GM19395 (cell line): ENCODE measurements around the gene PEPD.
"Not testable (repeated sequence)": the region's sequence is repeated elsewhere in the genome, so short reads cannot be mapped to it uniquely, and the experiment has no call there.

Source experiments
- ATAC-seq: cut with Tn5 transposase; IDR thresholded peaks from one replicate; pipeline ENCODE4 v1.9.1; 2021; ENCODE audit warnings: mild to moderate bottlenecking, moderate library complexity; ENCODE audit not compliant: unreplicated experiment

The PEPD gene

DNA sequence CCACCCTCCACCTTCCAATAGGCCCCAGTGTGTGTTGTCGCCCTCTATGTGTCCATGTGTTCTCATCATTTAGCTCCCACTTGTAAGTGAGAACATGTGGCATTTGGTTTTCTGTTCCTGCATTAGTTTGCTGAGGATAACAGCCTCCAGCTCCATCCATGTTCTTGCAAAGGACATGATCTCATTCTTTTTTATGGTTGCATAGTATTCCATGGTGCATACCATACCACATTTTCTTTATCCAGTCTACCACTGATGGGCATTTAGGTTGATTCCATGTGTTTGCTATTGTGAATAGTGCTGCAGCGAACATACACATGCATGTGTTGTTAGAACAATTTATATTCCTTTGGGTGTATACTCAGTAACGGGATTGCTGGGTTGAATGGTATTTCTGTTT is 42.0 kb downstream of the PEPD start:
- ATAC-seq = not testable (repeated sequence)

DNA sequence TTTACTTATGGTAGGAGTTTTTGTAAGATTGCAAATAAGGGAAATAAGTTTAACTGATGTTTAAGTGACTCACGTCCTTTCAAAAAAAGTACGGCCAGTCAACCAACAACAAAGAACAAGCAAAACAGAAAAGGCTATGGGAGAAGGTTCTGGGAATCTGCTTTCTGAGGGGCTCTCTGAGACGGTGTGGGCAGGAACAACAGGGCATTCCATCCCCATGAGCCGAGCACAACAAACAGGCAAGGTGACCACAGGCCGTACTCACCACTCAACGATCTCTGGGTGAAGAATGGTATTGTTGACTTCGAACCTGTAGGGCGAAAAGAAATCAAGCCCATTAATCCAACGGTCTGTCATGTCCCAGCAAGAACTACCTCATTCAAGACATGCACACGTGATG is 43.8 kb downstream of the PEPD start:
- no peak for ATAC-seq

DNA sequence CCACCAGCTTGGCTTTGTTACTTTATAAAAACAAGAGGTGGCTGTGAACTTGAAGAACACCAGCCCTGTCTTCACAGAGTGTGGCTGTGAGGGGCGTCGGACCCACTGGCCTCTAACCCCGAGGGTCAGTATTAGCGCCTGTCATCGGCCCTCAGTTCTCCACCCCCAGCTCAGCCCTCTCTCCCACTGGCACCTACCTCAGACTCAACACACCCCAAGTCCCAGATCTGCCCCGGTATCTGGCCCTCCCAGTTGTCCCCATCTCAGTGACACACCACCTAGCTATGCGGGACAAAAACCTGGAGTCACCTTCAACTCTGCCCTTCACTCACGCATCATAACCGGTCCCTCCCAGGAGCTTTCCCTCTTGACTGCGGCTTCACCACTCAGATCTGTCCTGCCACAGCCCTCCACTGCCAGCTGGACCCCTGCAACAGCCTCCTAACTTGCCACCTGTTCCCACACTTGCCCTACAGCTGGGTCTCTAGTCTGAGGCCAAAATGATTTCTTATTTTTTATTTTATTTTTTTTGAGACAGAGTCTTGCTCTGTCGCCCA is 45.4 kb downstream of the PEPD start:
- no peak for ATAC-seq

DNA sequence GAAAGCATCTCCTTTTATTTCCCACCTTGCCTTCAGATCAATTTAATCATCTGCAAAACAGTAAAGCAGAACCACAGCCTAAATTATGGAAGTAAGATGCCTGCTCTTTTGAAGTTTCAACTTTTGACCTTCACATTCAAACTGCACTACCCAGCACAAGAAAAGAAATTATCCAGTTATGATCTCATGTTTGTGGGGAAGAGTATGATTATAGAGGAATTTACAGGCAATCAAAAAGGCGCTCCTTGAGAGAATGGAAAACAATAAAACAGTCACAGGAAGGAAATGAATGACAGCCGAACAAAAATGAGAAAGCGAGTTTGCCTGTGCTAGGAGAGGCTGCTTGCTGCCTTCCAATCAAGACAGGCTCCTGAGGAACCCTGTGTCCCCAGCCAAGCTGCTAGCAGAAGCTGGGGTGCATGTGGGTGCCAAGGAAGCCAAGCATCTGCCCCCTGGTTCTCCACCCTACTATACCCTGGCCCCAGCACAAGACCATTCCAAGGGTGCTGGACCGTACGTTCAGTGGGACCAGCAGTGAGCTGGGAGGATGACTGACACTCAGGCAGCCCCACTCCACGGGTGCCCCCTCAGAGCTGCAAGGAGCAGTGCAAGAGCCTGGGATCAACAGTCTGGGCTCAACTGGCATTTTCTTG is 47.8 kb downstream of the PEPD start:
- no peak for ATAC-seq

DNA sequence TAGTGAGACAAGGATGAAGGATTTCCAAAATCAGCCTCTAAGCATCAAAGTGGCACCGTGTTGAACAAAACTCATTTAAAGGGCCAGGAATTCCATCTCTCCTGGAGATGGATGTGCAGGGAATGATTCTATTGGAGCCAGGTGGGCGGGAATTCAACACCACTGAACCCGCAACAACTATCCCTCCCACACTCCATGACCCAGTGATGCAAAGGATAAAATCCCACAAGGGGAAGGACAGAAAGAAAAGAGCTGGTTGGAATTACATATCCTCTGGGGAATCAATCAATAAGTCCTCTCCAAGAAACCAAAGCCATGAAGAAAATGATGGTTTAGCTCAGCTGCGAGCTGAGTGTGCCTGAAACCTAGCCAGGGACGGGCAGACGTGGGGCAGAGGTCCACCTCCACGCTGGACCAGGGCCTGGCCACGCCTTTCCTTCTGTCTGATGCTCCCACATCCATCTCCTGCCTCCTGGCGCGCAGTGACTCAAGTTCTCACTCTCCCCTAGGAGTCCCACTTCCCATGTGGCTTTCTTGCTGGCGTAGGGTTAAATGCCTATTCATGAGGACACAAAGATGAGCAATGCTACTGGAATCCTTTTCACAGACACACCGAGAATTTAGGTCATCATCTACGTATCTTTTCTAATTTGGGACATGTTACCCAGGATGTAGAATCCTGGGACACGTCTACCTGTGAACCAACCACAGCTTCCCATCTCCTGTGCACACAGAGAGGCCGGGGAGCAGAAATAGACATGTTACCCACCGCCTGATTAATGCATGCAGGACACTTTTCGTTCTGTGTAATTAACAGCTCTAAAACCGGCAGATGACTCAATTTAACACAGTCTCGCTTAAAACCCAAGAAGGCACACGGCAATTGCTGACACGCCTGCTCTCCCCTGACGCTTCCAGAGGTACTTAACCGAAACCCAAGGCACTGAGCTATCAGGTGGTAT is 48.6 kb downstream of the PEPD start:
- no peak for ATAC-seq

DNA sequence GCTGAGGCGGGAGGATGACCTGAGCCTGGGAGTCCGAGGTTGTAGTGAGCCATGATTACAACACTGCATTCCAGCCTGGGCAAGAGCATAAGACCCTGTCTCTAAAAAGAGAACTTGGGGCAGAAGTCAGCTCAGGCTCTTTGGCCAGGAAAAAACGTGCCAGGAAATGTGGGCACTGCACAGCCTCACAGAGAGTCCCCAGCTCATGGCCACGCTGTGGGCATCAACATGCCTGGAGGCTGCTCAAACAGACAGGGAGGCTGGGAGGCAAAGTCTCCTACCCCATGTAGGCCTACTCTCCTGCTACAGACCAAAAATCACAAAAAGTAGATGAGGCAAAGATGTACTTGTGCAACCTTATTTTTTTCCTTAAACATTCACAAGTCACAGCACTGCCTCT is 49.4 kb downstream of the PEPD start:
- no peak for ATAC-seq

DNA sequence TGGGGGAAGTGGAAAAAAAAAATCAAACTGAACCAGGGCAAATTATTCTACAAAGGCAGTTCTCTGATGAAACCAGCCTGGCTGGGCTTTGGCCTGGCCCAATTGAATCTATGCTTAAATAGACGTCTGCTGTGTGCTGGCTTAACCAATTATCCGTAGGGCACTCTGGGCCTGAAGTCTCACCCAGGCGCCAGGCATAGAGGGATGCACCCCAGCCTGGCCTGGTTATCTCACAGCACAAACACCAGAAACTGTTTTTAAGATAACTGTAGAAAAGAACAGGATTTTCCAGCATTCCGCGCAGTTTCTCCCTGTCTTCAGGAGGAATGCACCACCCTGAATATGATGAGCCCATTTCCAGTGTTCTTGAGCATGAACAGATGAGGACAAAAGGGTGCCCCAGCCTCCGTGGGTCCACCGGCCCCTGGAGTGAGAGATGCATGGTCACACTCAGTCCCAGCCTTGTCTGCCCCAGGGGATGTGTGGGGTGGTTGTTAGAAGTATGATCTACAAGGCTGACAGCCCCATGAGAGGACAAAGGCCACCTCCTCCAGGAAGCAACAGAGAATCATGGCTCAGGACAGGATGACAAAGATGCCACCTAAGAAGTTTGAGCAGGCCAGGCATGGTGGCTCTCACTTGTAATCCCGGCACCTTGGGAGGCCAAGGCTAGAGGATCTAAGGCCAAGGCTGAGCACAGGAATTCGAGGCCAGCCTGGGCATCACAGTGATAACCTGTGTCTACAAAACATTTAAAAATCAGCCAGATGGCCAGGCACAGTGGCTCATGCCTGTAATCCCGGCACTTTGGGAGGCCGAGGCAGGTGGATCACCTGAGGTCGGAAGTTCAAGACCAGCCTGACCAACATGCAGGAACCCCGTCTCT is 50.2 kb downstream of the PEPD start:
- ATAC-seq = no peak

DNA sequence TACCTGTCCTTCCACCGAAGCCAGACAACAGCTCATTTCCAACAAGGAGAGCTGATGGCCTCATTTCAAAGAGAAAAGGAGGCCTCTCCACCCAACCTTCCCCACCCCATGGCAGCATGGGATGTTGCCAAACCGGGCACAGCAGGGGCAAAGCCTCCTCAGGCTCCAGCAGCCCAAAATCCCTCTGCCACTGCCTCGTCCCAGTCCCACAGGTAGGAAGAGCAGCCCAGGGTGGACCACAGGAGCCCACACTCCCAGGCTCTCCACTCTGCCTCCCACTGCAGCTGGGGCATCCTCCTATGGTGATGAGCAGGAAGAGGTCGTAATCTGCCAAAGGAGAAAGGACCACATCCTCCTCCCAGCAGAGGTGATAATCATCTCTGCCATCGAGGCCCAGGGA is 50.9 kb downstream of the PEPD start:
- no peak for ATAC-seq

DNA sequence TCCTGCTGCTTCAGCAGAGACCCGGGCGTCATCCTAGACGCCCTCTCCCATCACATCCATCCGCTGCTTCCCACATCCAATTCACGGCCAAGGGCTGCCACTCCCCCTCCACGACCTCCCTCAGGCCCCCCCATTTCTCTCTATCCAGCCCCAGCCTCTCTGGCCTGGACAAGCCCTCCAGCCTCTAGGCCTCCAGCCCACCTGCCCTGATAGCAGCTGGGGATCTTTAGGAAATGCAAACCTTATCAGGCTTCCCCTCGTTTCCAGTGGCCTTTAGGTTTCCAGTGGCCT is 51.6 kb downstream of the PEPD start:
- ATAC-seq = no peak

DNA sequence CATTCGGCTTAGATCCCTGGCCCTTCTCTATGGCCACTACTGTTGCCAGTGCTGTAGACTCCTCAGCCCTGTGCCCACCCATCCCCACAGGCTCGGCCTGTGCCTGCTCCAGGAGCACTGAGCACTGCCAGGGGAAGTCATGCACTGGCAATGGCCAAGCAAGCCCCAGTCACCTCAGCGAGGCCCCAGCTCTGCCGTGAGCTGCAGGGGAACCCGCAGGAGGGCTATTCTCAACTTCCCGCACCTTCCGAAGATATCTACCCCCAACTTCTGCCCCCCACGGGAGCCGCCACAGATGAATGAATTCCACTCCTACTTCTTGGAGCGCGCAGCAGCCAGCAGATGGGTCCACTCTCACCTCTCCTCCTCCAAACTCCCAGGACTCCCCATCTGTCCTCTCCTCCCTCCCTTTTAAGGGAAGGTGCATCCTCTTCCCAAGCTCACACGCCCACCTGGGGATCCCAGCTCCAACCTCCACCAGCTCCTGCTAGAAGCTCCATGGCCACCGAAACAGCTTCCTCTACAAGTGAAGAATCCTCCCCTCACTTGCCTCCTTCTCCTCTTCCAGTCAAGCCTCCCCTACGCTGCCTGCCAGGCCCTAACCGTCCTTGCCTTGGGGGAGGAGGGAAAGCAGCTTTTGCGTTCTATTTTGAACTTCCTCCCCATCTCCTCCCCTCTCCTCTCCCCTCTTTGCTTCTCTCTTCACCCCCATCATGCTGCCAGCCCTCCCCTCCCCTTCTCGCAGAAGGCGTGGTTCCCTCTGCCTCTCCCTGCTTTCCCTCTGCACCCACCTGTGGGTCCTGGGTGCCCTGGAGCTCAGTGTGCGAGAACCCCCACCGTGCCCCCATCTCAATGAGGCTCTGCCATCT is 52.2 kb downstream of the PEPD start:
- ATAC-seq = no peak

DNA sequence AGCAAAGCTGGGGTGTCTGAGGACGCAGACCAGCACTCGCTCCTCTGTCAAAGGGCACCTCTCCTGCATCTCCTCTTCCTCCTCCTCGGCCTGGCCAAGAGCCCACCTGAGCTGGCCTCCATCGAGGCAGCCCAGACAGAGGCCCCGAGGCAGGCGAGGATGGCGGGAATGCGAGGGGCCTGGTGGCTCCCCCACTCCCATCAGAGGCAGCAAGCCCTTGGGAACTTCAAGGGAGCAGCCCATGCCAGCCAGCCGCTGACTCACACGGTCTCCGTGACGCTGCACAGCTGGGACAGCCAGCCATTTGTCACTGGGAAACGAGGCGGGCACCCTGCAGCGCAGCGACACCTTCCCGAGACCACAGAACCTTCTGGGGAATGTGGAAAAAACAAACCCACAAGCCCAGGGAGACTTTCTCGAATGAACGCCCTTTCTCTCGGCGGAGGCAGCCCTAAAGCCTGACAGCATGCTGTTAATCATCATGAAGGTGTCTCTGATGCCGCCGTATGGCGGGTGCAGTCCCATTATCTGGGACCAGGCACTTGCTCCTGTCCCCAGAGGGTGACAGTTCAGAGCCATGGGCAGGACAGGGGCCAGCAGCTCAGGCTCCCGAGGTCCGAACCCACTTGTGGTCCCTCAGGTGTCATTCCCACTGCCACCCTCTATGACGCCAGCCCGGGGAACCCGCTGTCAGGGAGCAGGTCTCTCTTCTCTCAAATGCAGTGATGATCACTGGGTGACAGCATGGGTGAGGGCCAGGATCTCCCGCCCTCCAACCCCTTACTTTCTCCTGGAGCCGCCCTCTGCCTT is 53.0 kb downstream of the PEPD start:
- no peak for ATAC-seq

DNA sequence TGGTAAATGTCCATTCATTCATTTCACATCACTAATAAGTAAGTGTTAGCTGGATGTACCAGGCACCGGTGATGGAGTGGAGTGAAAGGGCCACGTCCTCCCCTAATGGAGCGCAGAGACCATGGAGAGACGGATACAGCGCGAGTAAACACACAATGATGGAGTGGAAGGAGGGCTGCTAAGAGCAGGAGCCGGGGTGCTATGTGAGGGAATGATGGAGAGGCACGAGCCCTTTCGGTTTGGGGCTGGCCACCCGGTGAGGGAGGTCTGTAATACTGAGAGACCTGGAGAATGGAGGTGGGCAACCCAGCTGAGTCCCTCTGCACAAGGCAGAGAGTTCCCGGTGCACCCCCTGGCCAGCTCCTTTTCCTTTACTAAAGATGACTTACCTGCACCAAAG is 53.7 kb downstream of the PEPD start:
- ATAC-seq = no peak

DNA sequence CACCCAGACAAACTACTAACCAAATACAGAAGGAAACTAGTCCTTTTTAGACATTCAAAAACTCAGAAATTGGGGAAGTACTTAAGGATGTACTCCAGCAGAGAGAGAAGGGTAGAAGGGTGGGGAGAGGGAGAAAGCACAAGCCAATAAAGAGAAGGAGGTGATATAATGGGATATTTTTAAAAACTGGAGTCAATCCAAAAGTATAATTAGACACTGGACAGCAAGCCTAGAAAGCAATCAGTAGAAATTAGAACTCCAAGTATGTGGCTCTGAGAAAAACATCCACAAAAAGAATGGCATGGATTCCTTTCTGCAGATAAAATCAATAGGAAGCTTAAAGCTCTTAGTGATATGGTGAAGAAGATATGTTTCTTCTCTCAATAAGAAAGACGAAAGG is 55.8 kb downstream of the PEPD start:
- ATAC-seq = no peak

DNA sequence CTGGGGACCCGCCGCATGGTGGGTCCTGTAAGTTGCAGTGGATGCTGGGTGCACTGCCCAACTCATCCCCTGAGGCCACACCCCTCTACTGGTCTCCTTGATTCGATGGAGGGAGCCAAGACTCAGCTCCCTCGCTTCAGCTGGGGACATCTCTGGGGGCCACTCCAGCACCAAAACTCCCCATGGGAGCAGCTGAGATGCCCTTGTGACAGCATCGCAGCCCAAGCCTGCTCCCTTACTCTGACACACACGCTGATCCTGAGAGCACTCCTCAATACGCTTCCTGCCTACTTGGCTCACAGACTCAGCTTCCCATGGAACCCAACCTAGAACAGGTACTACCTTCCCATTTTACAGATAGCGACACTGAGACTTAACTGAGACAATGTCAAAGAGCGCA is 56.2 kb downstream of the PEPD start:
- no peak for ATAC-seq

DNA sequence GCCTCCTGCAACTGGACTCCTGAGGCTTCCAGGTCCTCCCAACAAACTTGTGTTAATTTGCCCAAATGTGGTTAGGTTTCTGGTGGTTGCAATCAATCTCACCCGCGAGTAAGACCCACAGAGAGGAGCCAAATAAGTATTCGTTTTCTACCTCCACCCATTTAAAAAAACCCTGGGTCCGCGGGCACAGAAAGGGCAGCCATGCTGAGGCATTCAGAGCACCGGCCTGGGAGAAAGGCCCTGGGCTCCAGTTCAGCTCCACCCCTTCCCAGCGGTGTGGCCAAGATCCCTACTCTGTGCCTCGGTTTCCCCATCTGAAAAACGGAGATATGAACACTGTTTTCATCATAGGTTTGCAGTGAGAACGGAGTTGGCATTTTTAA is 56.9 kb downstream of the PEPD start:
- ATAC-seq = no peak

DNA sequence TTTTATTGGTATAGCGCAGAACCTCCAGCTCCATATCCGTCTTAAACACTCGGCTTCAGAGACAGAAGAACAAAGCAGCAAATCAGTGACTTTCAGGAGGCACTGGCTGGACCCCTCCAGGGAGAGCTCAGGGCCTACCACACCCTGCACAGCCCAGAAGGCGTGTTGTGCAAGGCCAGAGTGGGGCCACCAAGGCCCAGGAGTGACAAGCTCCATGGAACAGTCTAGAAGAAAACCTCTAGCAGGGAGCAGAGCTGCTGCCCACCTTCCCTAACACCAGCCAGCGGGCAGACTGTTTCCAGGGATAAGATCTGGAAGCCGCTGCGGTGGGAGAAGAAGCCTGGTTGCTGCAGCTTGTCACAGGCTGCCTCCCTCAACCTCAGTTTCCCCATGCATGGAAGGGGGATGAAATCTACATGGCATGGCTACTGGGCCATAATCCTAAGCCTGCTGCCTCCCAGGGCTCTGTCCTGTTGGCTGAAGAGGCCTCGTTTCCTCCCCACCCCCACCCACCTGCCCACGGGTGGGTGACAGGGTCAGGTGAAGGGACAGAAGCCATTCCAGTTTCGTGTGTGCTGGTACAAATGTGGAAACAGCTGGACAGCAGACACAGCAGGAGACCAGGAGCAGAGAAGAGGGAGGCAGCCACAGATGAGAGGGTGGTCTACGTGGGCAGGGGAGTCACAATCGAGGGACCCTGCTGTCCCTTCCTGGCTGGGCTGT is 57.4 kb downstream of the PEPD start:
- ATAC-seq = no peak

DNA sequence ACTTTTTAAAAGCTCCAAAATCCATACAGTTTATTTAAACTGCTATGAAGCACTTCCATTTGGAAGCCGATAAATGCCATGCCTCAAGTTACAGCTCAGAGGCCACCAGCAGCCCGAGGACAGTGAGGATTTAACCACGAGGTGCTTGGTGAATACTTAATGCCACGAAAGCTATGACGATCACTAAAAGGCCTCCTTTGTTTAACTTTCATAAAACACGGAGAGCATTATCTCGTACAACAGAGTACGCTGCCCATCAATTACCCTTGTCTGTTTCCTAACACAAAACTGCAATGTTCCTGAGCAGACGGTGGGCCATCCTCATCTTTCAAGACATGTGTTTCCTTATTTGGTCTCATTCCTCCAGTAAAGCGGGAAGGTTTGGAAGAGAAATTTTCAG is 58.4 kb downstream of the PEPD start:
- no peak for ATAC-seq

DNA sequence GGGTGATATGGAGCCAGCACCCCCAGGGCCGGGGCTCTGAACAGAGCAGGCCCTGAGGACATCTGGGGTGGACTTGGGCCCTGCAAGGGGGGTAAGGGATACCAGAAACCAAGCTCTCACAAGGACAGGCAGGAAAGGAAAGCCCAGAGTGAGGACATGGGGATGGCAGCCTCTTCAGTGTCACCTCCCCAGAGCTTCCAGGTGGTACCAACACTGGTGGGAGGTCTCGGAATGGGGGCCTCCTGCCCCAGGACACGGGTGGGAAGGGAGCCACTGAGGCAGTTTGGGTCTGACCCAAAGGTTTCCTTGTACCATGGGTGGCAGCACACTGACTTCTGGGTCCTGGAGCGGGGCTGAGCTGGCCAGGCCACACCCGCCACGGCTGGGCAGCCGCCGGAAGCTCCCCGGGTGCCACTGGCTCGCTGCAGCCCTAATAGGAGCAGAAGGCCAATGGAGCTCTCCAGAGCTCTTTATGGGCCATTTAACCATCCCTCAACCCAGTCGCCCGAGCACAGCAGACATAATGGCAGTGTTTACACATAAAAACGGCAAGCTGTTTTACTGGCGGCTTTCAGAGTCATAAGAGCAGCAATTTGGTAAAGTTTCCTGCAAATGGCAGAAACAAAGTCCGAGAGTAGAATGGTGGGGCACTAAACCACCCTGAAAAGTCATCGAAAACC is 59.3 kb downstream of the PEPD start:
- ATAC-seq = no peak
